H4 (cell line): ENCODE measurements around the gene PFKP. TPM values are rescaled to one million over a fixed set of nuclear protein-coding genes. Genes with fewer than 3 reads are reported as not detected.

Experiments
- DNase-seq: peaks from one replicate; pipeline ENCODE4 v3.0.0-alpha.2; 2015; ENCODE audit warnings: low spot score
- total RNA-seq: library from RNA; depleted of rRNA; stranded (reverse); fragments of >200 nt; shearing (Covaris generic); gene quantifications from 2 replicates; pipeline ENCODE4 v1.2.3, GENCODE V29; 2014

PFKP gene
- total RNA-seq, 1 experiment from 2014 or later = 98.8 TPM

DNA sequence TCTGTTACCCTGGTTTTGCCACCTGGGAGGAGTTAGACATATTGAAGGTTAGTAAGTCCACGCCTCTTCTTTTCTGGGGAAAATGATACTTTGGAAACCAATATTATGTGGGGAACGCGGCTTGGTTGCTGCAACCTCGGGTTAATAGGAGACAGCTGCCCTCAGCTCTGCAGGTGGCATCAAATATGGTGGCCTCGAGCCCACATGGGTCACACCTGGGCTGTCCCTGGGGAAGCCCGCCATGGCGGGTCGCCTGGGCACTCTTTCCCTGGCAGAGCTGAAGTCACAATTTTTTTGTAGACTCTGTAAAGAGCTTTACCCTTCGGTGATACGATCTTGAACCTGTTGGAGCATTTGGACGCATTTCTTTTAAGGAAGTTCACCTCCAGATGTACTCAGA is 2.5 kb downstream of the PFKP start:
- DNase-seq = no peak

DNA sequence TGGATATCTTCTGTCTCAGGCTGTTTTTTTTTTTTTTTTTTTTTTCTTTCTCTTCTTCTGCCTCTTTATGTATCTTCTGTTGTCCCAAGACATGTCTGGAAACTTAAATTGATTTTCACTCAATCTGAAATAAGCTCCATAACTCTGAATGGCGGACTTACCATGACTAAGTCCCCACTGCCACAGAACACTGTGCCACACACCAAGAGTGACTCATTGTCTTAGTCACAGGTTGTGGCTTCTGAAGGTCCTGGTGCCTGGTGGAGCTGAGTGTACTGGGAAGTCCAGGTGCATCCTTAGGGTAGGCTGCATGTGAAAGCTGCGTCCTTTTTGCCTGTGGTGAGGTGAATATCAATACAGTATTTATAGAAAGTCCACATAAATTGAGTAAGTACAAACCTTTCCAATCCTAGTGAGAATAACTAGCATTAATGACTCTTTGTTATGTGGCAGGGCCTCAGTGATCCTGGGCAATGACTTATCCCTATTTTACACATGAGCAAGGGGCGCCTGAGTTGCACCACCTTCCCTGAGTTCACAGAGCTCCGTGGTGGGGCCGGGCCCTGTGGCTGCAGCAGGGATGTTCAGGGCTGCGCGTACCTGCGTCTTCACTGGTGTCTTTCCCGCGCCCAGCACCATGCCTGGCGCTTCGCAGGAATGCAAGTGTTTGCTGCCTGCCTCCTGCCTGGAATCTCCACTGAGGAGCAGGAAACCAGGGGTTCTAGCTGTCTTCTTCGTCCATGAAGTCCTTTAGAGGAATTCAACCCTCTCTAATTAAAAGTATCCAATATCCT is 4.3 kb downstream of the PFKP start:
- DNase-seq = peak; percentile 82

GRCh38 chr10:3072641-3073360 is 5.5 kb downstream of the PFKP start:
- no peak for DNase-seq

DNA sequence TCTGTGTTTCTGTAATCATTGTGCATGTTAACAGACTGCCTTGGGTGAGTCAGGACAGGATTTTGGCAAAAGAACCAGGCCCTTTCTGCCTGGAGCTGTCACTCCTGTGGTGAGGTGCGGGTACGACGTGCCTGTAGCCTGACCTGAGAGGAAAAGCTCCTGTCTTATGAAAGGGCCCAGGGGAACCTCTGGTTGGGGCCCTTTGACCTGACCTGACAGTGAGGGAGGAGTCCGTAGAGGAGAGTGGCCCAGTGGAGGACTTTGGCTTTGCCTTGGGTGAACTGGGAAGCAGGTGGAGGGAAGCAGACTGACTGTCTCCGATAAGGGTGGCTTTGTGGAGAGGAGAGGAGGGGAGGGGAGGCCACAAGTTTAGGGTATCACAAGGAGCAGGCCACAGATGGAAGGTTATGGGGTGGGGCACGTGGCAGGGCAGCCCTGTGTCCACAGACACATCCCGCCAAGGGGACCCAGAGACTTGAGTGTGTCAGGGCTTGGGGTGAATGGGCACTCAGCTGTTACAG is 6.9 kb downstream of the PFKP start:
- no peak for DNase-seq

GRCh38 chr10:3074985-3075600 is 7.7 kb downstream of the PFKP start:
- no peak for DNase-seq

DNA sequence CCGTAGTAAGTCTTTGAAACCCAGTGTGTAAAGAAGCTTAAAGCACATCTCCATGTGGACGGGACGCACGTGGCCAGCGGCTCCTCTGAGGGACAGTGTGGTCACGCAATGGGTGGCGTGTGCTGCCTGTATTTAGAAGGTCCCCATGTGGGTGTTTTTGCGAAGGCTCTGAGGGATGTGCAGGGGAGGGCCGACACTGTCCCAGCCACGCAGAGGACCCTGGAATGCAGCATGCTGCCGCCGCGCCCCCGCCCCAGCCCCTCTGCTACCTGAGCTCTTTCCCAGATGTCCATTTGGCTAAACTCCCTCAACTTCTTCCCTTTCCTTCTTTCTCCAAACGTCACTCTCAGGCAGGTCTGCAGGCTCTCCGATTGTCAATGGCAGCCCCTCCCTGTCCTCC is 8.8 kb downstream of the PFKP start:
- DNase-seq = no peak

- DNase-seq = no peak
These were observed 10.2 kb downstream of the PFKP start for GRCh38 chr10:3077509-3077908.

DNA sequence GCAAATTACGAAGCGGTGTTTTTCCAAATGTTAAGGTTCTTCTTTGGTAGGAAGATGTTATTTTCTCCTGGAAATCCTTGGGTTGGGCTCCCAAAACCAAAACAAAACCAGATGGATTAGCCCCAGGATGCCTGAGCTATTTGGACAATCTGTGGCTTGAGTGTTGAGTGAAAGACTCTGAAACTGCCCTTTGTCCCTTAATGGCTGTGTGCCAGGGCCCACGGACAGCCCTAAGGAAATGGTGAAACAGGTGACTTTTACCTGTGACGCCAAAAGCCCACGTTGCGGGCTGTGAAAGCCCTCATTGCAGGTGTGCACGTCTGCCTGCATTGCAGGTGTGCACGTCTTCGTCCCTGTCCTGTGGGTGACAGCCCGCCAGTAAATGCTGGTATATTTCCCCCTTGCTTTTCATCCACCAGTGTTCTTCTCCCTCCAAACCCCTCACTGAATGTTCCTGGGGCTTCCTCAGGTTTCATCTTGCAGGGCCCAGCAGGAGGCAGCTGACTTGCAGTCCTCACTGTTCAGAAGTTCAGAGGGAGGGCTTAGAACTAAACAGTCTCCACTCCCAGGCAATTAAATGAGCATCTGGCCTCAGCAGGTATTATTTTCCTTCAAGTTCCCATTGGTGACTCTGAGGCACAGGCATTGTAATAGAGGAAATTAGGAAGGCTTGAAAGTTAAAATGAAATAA is 10.7 kb downstream of the PFKP start:
- DNase-seq = no peak

- DNase-seq = no peak
These were observed 14.1 kb downstream of the PFKP start for GRCh38 chr10:3081383-3081981.

DNA sequence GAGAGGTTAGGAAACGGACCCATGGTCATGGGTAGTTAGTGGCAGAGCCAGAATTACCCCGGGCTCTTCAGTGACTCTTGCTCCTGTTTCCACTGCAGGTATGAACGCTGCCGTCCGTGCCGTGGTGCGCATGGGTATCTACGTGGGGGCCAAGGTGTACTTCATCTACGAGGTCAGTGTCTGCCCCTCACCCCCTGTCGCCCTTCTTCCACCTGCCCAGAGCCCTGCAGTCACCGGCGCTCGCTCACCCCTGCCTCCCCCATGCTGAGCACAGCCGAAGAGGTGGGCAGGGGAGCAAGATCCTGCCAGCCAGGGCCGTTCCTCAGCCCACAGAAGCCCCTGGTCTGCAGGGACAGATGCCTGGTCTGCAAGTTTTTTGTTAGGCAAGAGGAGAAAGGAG is 14.9 kb downstream of the PFKP start:
- no peak for DNase-seq

DNA sequence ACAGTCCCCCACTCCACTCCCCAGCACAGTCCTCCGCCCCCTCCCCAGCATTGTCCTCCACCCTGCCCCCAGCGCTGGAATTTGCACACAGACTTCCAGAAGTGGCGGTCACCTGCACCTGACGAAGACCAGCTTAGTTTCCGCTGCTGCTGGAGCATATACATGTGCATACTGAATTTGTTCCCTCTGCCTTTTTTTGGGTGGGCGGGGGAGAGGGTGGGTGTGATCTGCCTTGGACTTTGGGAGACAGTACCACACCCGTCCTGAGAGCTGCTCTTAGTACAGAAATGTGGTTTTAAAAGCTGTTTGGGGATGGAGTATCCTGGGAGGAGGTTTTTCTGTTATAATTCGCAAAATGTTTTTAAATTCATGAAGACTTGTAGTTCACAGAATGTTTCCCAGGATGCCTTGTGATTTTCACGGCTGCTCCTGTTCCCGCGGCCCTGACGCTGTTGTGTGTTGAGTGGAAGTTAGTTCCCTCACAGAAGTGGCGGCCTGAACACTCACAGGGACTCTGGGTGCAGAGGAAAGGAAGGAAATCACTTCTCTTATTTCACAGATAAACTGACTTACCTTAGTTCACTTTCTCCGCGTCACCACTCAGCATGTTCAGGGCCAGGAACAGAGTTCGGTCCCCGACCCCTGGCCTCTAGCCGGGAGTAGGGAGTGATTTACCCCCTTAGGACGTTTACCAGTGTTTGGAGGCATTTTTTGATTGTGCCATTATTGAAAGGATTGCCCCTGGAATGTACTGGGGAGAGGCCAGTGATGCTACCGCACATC is 18.6 kb downstream of the PFKP start:
- no peak for DNase-seq

DNA sequence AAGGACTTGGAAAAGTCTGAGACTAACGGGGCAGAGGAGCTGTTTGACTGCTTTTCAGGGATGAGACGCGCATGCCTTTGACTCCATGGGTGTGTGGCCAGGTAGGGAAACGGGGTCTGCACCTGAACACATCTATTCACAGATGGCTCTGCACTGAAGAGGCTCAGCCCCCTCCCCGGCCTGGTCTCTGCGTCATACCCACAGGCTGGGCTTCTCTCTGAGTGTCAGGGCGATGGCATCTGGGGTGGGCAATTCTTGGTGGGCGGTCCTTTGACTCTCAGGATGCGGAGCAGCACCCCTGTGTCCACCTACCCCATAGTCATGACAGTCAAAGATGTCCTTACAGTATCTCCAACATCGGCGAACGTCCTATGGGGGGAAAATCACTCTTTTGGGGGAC is 23.0 kb downstream of the PFKP start:
- DNase-seq = no peak

GRCh38 chr10:3090914-3091787 is 23.8 kb downstream of the PFKP start:
- DNase-seq = peak; percentile 77

- DNase-seq = no peak
These were observed 24.6 kb downstream of the PFKP start for GRCh38 chr10:3091921-3092320.

GRCh38 chr10:3093996-3094395 is 26.6 kb downstream of the PFKP start:
- no peak for DNase-seq

- DNase-seq = no peak
These were observed 27.3 kb downstream of the PFKP start for GRCh38 chr10:3094609-3095036.

DNA sequence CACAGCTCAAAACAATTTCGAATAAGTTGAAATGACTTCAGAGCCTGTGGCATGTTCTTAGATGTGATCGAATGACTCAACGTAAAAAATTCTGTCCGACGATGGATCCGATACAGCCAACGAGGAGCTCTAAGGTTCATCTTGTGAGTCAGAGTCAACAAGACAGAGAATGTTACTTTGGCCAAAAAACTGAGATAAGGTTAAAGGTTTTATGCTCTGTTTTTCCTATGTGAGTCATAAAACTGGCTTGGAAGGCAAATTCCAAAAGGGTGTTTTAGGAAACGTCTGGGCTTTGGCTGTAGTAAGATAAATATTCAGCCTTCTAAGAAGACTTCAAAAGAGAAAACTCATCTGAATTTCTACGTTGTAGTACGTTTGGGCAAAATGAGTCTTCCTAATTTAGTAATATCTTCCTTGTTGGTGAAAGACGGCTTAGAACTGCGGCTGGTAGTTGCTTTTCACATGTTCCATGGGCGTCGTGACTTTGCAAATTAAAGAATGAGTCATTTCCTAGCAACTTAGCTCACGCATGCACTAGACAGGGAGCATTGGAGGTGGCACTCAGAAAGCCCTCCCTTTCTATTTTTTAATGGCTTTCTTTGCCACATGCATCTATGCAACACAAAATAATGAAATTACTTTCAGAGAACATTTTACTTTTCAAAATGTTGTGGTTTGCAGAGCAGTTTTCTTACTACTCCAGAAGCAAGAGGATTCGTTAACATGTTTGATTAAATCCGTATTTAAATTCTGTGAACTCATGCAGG is 28.2 kb downstream of the PFKP start:
- peak; percentile 94 for DNase-seq

DNA sequence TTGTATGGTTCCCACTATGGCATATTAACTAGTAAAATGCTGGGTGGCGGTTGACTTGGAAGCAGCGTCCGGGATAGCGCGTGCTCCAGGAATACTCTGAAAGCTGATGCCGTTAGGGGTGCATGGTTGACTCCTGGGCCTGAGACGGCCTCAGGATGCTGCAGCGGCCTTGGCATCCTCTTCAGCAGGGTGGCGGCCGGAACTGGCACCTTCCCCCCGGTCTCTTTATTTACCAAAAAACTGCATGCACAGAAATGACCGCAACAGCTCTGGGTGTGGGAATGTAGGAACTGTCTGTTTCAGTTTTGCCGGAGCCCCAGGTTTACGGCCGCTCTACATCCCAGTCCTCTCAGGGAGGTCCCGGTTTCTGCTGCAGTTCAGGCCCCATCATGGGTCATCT is 28.8 kb downstream of the PFKP start:
- peak; percentile 45 for DNase-seq

DNA sequence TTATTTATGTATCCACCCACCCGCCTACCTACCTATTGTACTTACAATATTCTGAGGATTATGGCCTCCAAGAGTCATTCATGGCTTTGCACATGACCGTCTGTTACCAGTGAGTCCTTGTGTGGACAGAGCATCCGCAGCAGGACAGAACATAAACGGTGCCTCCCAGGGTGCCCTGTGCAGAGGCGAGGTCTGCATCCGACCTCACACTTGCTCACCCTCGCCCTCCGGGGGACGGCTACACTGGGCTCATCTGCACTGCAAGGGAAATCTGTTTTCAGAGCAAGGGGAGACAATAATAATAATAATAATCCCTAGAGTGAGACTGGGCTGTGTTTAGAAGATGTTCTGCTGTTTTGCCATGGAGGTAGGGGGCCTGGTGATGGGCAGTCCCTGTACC is 29.8 kb downstream of the PFKP start:
- no peak for DNase-seq
